Measurements from ENCODE around the gene PTCHD4. TPM values are rescaled to one million over a fixed set of nuclear protein-coding genes. Genes with fewer than 3 reads are reported as not detected.

PTCHD4 gene
- total RNA-seq, 1 donor from 2014 or later: 1.3 TPM

DNA sequence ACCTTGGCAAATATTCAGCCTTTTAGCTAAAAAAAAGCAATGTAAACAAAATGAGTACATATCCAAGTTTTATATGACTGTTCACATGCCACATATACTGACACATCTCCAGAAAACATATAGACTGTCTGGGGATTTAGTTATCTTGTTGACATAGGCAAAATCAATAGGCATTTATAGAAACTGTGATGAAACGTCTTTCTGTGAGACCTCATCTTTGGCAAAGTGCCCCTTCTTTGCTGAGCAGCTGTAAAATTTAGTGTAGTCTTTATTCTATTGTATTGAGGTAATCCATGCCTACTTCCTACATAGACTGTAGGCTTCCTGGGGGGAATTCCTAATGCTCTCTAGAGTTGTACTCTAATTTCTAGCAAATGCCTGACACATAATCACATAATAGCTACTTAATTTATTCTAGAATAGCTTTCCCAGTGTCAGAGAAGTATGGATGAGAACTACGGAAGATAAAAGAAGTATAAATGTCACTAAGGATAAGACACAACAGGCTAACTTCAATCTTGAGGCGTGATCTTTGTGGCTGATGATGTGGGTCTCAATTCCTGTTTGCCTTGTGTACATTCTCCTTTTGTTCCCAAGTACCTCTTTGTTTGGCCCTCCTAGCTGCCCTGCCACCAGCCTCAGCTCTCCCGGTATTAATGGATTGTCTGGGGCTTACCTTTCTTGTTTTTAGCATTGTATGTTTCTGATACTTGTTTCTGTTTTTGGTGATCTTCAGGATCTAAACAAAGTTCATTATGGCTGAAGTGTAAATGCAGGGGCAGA lies 30.6 kb downstream of the PTCHD4 start:
- TF ChIP-seq, protein P1, sequence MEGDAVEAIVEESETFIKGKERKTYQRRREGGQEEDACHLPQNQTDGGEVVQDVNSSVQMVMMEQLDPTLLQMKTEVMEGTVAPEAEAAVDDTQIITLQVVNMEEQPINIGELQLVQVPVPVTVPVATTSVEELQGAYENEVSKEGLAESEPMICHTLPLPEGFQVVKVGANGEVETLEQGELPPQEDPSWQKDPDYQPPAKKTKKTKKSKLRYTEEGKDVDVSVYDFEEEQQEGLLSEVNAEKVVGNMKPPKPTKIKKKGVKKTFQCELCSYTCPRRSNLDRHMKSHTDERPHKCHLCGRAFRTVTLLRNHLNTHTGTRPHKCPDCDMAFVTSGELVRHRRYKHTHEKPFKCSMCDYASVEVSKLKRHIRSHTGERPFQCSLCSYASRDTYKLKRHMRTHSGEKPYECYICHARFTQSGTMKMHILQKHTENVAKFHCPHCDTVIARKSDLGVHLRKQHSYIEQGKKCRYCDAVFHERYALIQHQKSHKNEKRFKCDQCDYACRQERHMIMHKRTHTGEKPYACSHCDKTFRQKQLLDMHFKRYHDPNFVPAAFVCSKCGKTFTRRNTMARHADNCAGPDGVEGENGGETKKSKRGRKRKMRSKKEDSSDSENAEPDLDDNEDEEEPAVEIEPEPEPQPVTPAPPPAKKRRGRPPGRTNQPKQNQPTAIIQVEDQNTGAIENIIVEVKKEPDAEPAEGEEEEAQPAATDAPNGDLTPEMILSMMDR (conservative IDR thresholded peaks at IDR 0.05; ENCODE audit: low read depth, low read length): no peak
- no peak for DNase-seq (ENCODE audit: low read depth)
- no peak overlapping the region for H3K4me3 ChIP-seq (ENCODE audit: low read depth, low read length)

DNA sequence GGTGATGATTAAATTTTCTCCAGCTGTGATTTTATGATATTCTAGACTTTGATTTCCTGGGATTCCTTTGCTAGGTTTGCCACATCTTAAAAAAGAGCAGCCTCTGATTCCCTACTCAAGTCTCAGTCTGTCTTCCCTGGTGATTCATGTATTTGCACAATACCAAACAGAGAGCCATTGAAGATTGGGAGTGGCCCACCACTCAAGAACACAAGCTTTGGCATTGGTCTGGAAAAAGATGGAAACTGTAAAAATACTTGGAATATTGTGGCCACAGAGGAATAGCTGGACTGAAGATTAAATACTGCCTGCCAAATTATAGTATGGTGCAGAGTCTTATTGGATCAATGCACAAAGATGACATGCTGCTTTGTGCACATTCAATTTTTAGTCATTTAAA lies 32.9 kb downstream of the PTCHD4 start:
- no peak overlapping the region for H3K4me3 ChIP-seq (ENCODE audit: low read depth, low read length)
- TF ChIP-seq, protein P1 (conservative IDR thresholded peaks at IDR 0.05; ENCODE audit: low read depth, low read length): no peak
- DNase-seq (ENCODE audit: low read depth): no peak

DNA sequence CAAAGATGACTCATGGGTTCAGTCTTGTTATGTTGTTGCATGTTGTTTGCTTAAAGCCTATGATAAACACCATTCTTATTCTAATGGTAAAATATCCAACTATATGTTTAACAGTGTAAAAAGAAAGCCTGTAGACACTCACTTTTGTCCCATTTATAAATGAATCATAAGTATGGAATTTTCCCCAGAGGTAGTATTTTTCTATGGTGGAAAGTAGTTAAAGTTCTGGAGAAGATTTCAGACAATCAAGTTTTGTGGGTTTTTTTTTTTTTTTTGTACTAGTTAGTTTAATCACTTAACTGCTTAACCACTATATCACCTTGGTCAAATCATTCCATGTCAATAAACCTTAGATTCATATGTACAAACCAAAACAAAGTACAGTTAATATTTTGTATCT lies 35.8 kb downstream of the PTCHD4 start:
- H3K4me3 ChIP-seq (ENCODE audit: low read depth, low read length): no peak overlapping the region
- no peak for DNase-seq (ENCODE audit: low read depth)
- TF ChIP-seq, protein P1 (conservative IDR thresholded peaks at IDR 0.05; ENCODE audit: low read depth, low read length): no peak

DNA sequence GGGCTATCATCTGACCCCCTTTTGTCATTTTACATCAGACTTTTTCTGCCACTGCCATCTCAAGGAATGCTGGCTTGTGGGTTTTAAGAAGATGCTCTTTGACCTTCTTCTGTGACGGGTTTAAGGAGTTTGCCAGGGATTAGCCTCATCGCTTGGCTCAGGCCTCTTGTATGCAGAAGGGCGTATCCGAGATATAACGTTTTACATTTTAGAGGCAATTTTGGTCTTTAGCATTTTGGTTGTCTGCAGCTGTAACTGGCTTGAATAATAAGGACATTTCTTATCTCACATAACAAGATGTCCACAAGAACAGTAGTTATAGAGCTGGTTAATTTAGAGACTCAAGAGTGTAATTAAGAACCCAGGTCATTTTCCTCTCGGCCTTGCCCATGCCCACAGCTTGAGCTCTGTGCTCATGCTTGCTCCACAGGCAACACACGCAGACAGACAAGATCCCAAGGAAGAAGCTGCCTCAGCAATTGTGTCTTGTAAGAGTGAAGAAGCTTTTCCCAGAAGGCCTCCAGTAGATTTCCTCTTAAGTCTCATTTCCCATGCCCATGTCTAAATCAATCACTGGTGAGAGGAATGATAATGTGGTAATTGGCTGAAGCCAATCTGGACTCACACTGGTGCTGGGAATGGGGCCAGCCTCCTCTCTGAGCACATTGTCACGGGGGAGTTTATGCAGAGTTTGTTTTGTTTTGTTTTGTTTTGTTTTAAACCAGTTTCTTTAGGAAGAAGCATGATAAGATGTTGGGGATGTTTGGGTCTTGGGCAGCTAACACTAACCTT lies 36.8 kb downstream of the PTCHD4 start:
- TF ChIP-seq, protein P1 (conservative IDR thresholded peaks at IDR 0.05; ENCODE audit: low read depth, low read length): no peak
- DNase-seq (ENCODE audit: low read depth): no peak
- no peak overlapping the region for H3K4me3 ChIP-seq (ENCODE audit: low read depth, low read length)

DNA sequence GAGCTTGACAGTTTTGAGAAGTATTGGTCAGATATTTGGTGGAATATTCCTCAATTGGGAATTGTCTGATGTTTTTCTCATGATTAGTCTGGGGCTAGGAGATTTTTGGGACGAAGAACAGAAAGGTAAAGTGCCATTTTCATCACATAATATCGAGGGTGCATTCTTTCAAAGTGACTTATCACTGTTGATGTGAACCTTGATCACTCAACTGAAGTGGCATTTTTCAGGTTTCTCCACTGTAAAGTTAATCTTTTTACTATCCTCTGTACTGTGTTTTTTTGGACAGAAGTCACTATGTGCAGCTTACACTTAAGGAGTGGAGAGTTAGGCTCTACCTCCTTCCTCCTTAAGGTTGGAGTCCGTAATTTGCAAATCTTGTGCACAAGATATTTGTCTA lies 39.2 kb downstream of the PTCHD4 start:
- TF ChIP-seq, protein P1 (conservative IDR thresholded peaks at IDR 0.05; ENCODE audit: low read depth, low read length): no peak
- no peak for DNase-seq (ENCODE audit: low read depth)

DNA sequence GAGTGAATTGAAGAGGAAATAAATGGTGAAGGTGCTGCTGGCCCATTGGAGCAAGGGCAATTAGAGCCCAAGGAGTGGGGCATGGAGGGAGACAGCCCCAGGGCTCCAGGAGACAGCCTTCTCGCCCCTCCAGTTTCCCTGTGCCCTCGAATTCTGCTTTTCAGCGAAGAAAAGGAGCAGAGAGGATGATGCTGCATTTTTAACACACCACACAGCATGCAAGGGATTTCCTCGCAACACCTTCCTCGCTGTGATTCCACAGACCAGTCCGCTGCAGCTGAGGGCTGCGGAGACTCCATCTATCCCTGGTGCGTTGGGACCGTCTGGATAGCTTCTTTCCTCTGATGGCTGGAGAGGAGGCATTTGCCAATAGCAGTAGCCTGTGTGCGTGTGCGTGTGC lies 41.7 kb downstream of the PTCHD4 start:
- TF ChIP-seq, protein P1 (conservative IDR thresholded peaks at IDR 0.05; ENCODE audit: low read depth, low read length): no peak
- DNase-seq (ENCODE audit: low read depth): no peak
- H3K4me3 ChIP-seq (ENCODE audit: low read depth, low read length): no peak overlapping the region

More for the DNA sequence above, 39.2 kb downstream of the PTCHD4 start:
- H3K4me3 ChIP-seq (ENCODE audit: low read depth, low read length): no peak overlapping the region

Data from epithelial cell of proximal tubule (primary cell).